Activated CD8-positive, alpha-beta memory T cell treated with anti-CD3 and anti-CD28 coated beads for 1 hour (primary cell): ENCODE results near the gene HNRNPR.
"Not testable (repeated sequence)": the region's sequence is repeated elsewhere in the genome, so short reads cannot be mapped to it uniquely, and the experiment has no call there.

ENCODE experiments used
- DNase-seq, 2 donors: peaks; one replicate each; pipeline ENCODE4 v3.0.0-alpha.2; 2020; ENCODE audit warnings: low read depth in 1 of 2; ENCODE audit errors: extremely low read depth in 1 of 2

Gene HNRNPR

GRCh38 chr1:23257371-23257770 is 86.7 kb downstream of the HNRNPR start:
- DNase-seq: not testable (repeated sequence)
